ENCODE data around the gene RUNX1. TPM values are rescaled to one million over a fixed set of nuclear protein-coding genes. Genes with fewer than 3 reads are reported as not detected.

The RUNX1 gene
- total and polyA plus RNA-seq, 2 donors, result 18.5 to 29.6 TPM

DNA sequence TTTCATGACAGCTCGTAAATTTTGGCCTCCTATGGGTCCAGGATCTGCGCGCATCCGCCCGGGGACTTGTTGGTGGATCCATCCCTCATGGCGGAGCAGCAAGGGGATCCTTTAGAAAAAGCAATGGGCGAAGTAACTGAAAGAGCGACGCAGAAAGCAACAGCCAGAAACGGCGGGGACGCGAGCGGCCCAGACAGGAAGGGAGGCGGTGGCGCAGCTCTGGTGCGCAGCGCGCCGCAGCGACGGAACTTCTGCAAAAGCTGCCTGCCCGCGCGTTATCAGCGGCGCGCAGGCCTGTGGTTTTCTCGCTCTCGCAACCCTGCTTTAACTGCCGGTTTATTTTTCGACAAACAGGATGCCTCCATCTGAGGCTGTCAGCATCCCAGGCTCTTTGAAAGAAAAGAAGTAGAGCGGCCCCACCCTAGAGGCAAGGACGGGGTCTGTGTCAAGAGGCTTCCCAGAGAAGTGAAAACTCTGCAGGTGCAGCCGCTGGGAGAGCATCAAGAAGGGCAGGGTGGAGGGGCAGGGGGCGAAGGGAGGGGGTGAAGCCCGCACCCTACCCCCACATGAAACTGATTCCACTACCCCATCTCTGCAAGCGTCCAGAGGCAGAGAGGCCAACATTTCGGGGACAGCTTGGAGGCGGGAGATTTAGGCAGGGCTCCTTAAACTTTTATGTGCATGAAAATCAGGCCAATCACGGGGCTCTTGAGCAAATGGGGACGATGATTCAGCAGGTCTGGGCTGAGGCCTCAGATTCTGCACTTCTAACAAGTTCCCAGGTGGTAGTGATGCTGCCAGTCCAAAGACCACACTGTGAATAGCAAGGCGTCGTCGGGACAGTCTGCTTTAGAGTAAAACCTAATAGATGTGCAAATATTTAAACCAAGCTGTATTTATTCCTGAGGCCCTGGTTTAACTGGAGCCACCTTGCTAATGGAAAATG, 22.2 kb downstream of the RUNX1 start:
- peaks cover 69 to 81% of the 10 kb centered on the region in 2 donors for H3K4me1 ChIP-seq (ENCODE audit: control insufficient read depth in 2 of 2, insufficient read depth in 2 of 2, low read length in 2 of 2)
- H3K27me3 ChIP-seq (ENCODE audit: control insufficient read depth in 2 of 2, insufficient read depth in 1 of 2, low read length in 1 of 2), result no peaks in the 10 kb centered on the region
- WGBS, result 1% methylated on average over 45 of the region's 45 CpGs
- peak overlapping the region; percentile 96 to 98 for H3K27ac ChIP-seq (ENCODE audit: low read depth in 1 of 2, low read length in 1 of 2)
- peak; percentile 84 to 97 (median 94) for DNase-seq (ENCODE audit: low read depth in 6 of 9, low spot score in 9 of 9)
- peak overlapping the region; percentile 34 to 44 for H3K4me3 ChIP-seq (ENCODE audit: low read length in 2 of 2)
- H3K36me3 ChIP-seq (ENCODE audit: control insufficient read depth in 2 of 2, insufficient read depth in 2 of 2, low read length in 1 of 2), result peaks cover 7 to 34% of the 10 kb centered on the region in 2 donors
- H3K9me3 ChIP-seq (ENCODE audit: control insufficient read depth in 2 of 2, insufficient read depth in 1 of 2, low read length in 1 of 2), result no peaks in the 10 kb centered on the region

DNA sequence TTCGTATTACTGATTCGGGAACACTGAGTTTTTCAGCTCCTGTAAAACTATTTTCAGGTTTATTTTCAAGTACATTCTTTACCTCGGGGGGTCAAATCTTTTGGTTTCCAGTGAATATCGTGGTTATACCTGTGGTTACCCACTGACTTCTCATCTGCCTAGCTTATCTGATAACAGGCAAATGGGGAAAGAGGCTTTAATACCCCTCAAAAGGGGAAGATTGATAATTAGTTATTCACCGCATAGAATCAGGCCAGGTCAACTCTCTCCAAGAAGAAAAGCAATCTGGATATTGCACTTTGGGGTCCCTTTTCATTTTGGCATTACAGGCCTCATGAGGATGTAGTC, 23.0 kb downstream of the RUNX1 start:
- no peak for DNase-seq (ENCODE audit: low read depth in 6 of 9, low spot score in 9 of 9)
- Histone ChIP-seq H3K4me3 (ENCODE audit: low read length in 2 of 2) (peak overlapping the region; percentile 34 to 44), H3K4me1 (ENCODE audit: control insufficient read depth in 2 of 2, insufficient read depth in 2 of 2, low read length in 2 of 2) (peaks cover 76 to 87% of the 10 kb centered on the region in 2 donors), H3K27me3 (ENCODE audit: control insufficient read depth in 2 of 2, insufficient read depth in 1 of 2, low read length in 1 of 2) (no peaks in the 10 kb centered on the region), H3K9me3 (ENCODE audit: control insufficient read depth in 2 of 2, insufficient read depth in 1 of 2, low read length in 1 of 2) (no peaks in the 10 kb centered on the region), H3K36me3 (ENCODE audit: control insufficient read depth in 2 of 2, insufficient read depth in 2 of 2, low read length in 1 of 2) (peaks cover 7 to 37% of the 10 kb centered on the region in 2 donors), H3K27ac (ENCODE audit: low read depth in 1 of 2, low read length in 1 of 2) (peak overlapping the region; percentile 86 to 96)
- WGBS, result 6% methylated on average over 5 of the region's 5 CpGs

DNA sequence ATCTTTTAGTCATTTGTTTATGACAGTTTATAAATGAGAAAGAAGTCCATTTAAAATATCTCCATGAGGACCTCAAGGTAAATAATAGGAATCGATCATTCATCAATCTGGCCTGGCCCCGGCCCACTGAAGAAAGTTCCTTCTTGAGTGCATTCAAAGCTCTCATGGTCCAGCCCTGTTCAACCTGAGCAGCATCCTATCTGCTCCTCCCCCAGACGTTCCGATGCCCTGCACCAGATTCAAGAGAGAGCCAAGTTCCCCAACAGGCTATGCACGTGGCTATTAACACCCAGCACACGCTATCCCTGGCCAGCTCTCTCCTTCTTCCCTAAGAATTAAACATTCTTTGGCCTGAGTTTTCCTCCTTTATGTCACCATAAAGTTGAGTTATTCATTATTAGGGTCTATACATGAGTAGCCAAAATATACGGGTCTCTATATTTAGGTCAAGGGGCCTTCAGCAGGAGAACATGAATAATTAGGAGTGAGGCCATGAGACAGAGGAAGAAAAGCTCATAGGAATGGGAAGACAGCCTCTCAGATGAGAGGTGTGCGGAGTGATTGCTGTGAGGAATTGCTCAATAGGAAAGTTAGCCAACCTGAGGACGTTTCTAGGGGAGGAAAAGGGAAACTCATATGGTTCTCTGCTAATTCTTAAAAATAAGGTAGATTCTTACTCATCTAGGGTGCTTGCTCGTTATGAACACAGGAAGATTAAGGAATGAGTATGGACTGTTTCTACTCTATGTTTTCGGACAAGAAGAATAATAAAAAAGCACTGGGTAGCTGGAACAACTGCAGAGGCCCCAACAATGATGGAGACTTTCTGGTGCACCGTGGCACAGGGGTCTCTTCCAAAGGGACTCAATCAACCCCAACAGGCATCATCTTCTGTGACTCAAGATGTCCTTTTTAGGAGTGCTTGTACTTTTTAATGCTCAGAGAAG, 23.6 kb downstream of the RUNX1 start:
- no peak for DNase-seq (ENCODE audit: low read depth in 6 of 9, low spot score in 9 of 9)
- Histone ChIP-seq H3K4me3 (ENCODE audit: low read length in 2 of 2) (peak overlapping the region in 1 of 2 donors; percentile 44), H3K9me3 (ENCODE audit: control insufficient read depth in 2 of 2, insufficient read depth in 1 of 2, low read length in 1 of 2) (no peaks in the 10 kb centered on the region), H3K36me3 (ENCODE audit: control insufficient read depth in 2 of 2, insufficient read depth in 2 of 2, low read length in 1 of 2) (peaks cover 7 to 43% of the 10 kb centered on the region in 2 donors), H3K27me3 (ENCODE audit: control insufficient read depth in 2 of 2, insufficient read depth in 1 of 2, low read length in 1 of 2) (no peaks in the 10 kb centered on the region), H3K27ac (ENCODE audit: low read depth in 1 of 2, low read length in 1 of 2) (peak overlapping the region; percentile 86 to 96), H3K4me1 (ENCODE audit: control insufficient read depth in 2 of 2, insufficient read depth in 2 of 2, low read length in 2 of 2) (peaks cover 79 to 94% of the 10 kb centered on the region in 2 donors)
- WGBS, result 60% methylated on average over 12 of the region's 12 CpGs

DNA sequence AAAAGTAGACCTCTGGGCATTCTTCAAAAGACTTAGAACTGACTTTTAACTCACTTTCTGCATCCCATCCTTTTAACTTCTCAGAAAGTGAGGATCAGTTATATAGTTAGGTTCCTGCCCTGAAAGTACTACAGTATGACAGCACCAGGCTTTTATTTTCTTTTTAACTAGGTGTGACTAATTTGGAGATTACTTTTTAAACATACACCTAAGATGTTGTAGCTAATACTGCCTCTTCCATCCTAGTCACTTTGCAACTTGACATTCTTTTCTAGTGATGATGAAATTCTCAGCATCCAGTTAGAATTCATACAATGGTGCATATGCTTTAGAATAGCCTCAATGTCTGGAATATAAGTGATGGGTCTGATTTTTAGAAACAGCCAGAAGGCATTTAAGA, 24.6 kb downstream of the RUNX1 start:
- no peaks in the 10 kb centered on the region for H3K9me3 ChIP-seq (ENCODE audit: control insufficient read depth in 2 of 2, insufficient read depth in 1 of 2, low read length in 1 of 2)
- H3K27ac ChIP-seq (ENCODE audit: low read depth in 1 of 2, low read length in 1 of 2), result no peak overlapping the region
- H3K27me3 ChIP-seq (ENCODE audit: control insufficient read depth in 2 of 2, insufficient read depth in 1 of 2, low read length in 1 of 2), result no peaks in the 10 kb centered on the region
- no peak overlapping the region for H3K4me3 ChIP-seq (ENCODE audit: low read length in 2 of 2)
- DNase-seq (ENCODE audit: low read depth in 6 of 9, low spot score in 9 of 9), result no peak
- H3K36me3 ChIP-seq (ENCODE audit: control insufficient read depth in 2 of 2, insufficient read depth in 2 of 2, low read length in 1 of 2), result peaks cover 7 to 49% of the 10 kb centered on the region in 2 donors
- peaks cover 86 to 96% of the 10 kb centered on the region in 2 donors for H3K4me1 ChIP-seq (ENCODE audit: control insufficient read depth in 2 of 2, insufficient read depth in 2 of 2, low read length in 2 of 2)

DNA sequence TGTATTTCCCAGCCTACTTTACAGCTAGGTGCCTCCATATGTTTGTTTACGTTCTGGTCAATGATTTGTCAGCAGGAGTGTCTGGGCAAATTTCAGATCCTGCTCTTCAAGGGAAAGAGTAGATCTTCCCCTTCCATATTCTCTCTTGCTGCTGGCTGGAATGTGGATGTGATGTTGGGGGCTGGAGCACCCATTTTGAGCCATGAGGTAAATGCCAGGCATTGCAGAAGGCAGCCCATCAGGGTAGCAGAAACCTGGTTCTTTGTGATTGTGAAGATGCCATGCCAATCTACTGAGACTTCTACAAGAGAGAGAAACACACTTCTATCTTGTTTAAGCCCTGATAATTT, 25.1 kb downstream of the RUNX1 start:
- H3K4me3 ChIP-seq (ENCODE audit: low read length in 2 of 2), result no peak overlapping the region
- no peaks in the 10 kb centered on the region for H3K9me3 ChIP-seq (ENCODE audit: control insufficient read depth in 2 of 2, insufficient read depth in 1 of 2, low read length in 1 of 2)
- H3K27ac ChIP-seq (ENCODE audit: low read depth in 1 of 2, low read length in 1 of 2), result no peak overlapping the region
- WGBS, result 100% methylated on average over 1 of the region's 1 CpG
- peaks cover 7 to 49% of the 10 kb centered on the region in 2 donors for H3K36me3 ChIP-seq (ENCODE audit: control insufficient read depth in 2 of 2, insufficient read depth in 2 of 2, low read length in 1 of 2)
- DNase-seq (ENCODE audit: low read depth in 6 of 9, low spot score in 9 of 9), result no peak
- peaks cover 84 to 96% of the 10 kb centered on the region in 2 donors for H3K4me1 ChIP-seq (ENCODE audit: control insufficient read depth in 2 of 2, insufficient read depth in 2 of 2, low read length in 2 of 2)
- no peaks in the 10 kb centered on the region for H3K27me3 ChIP-seq (ENCODE audit: control insufficient read depth in 2 of 2, insufficient read depth in 1 of 2, low read length in 1 of 2)

DNA sequence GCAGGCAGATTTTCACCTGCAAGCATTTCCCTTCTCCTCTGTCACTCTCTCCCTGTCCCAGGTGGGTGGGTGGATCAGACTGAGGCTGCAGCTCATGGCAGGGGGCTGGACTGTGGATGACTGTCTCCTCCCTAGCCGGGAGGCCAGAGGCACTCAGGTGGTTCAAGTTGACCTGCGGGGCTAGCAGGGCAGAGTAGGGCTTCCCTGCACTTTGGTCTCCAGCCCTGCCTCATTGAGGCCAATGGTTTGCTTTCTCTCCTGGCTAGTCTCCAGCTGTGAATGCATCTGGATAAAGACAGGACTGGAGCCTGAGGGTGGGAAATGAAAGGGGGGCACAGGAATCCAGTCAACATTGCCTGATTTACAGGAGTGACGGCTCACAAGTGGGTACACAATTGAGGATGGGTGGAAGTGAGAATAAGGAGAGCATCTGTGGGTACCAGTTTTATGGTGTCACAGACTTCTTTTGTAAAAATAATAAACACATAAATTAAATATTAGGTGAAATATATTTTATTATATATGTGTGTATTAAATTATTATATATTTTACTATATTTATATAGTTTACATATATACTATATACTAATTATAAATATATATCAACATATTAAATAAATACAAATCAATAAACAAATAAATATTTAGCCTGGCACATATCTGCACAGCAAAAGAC, 25.6 kb downstream of the RUNX1 start:
- Histone ChIP-seq H3K4me3 (ENCODE audit: low read length in 2 of 2) (no peak overlapping the region), H3K27ac (ENCODE audit: low read depth in 1 of 2, low read length in 1 of 2) (peak overlapping the region; percentile 0 to 60), H3K9me3 (ENCODE audit: control insufficient read depth in 2 of 2, insufficient read depth in 1 of 2, low read length in 1 of 2) (no peaks in the 10 kb centered on the region), H3K27me3 (ENCODE audit: control insufficient read depth in 2 of 2, insufficient read depth in 1 of 2, low read length in 1 of 2) (no peaks in the 10 kb centered on the region), H3K4me1 (ENCODE audit: control insufficient read depth in 2 of 2, insufficient read depth in 2 of 2, low read length in 2 of 2) (peaks cover 80 to 96% of the 10 kb centered on the region in 2 donors), H3K36me3 (ENCODE audit: control insufficient read depth in 2 of 2, insufficient read depth in 2 of 2, low read length in 1 of 2) (peaks cover 7 to 48% of the 10 kb centered on the region in 2 donors)
- DNase-seq (ENCODE audit: low read depth in 6 of 9, low spot score in 9 of 9), result no peak
- 78% methylated on average over 3 of the region's 3 CpGs for WGBS

DNA sequence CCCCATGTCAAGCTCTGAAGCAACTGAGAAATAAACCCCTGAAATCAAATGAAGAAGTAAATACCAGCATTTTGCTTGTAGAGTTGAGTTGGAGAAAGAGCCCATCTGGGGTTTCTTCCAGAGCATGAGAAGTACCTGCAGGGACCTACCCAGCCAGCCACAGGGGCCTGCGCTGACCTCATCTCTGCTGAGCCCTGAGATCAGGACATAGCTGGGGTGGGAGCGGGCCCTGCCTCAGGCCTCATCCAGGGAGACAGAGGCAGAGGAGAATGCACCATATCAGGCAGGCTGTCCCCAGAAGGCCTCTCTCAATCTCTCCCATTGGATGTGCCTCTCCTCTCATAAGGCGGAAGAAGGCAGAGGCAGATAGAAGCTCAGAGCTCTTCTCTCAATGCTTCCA, 27.6 kb downstream of the RUNX1 start:
- peaks cover 82 to 96% of the 10 kb centered on the region in 2 donors for H3K4me1 ChIP-seq (ENCODE audit: control insufficient read depth in 2 of 2, insufficient read depth in 2 of 2, low read length in 2 of 2)
- H3K27me3 ChIP-seq (ENCODE audit: control insufficient read depth in 2 of 2, insufficient read depth in 1 of 2, low read length in 1 of 2), result no peaks in the 10 kb centered on the region
- H3K36me3 ChIP-seq (ENCODE audit: control insufficient read depth in 2 of 2, insufficient read depth in 2 of 2, low read length in 1 of 2), result peaks cover 7 to 60% of the 10 kb centered on the region in 2 donors
- DNase-seq (ENCODE audit: low read depth in 6 of 9, low spot score in 9 of 9), result no peak
- 96% methylated on average over 3 of the region's 3 CpGs for WGBS
- no peak overlapping the region for H3K4me3 ChIP-seq (ENCODE audit: low read length in 2 of 2)
- peak overlapping the region; percentile 57 to 61 for H3K27ac ChIP-seq (ENCODE audit: low read depth in 1 of 2, low read length in 1 of 2)
- H3K9me3 ChIP-seq (ENCODE audit: control insufficient read depth in 2 of 2, insufficient read depth in 1 of 2, low read length in 1 of 2), result no peaks in the 10 kb centered on the region

DNA sequence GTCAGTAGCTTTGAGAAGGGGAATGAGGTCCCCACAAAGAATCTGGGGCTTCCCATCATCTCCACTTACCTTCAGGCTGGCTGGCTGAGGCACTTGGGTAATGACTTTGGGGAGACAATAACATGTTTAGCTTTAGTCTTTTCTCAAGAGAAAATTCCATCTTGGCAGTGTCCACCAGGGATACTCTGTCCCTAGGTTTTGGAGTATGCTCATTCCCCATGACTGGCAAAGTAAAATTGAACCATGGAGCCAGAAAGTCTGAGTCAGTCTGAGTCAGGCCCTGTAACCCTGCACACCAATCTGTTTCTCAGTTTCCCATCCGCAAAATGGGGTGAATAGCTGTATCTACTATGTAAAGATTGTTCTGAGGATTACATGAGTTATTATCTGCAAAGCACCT, 28.2 kb downstream of the RUNX1 start:
- H3K27me3 ChIP-seq (ENCODE audit: control insufficient read depth in 2 of 2, insufficient read depth in 1 of 2, low read length in 1 of 2), result no peaks in the 10 kb centered on the region
- no peak for DNase-seq (ENCODE audit: low read depth in 6 of 9, low spot score in 9 of 9)
- H3K4me1 ChIP-seq (ENCODE audit: control insufficient read depth in 2 of 2, insufficient read depth in 2 of 2, low read length in 2 of 2), result peaks cover 84 to 96% of the 10 kb centered on the region in 2 donors
- WGBS, result 97% methylated on average over 1 of the region's 1 CpG
- H3K36me3 ChIP-seq (ENCODE audit: control insufficient read depth in 2 of 2, insufficient read depth in 2 of 2, low read length in 1 of 2), result peaks cover 7 to 63% of the 10 kb centered on the region in 2 donors
- H3K4me3 ChIP-seq (ENCODE audit: low read length in 2 of 2), result no peak overlapping the region
- no peak overlapping the region for H3K27ac ChIP-seq (ENCODE audit: low read depth in 1 of 2, low read length in 1 of 2)
- no peaks in the 10 kb centered on the region for H3K9me3 ChIP-seq (ENCODE audit: control insufficient read depth in 2 of 2, insufficient read depth in 1 of 2, low read length in 1 of 2)

All from thymus (tissue), 11 donors.